Bronchial epithelial cell (primary cell): ENCODE data around the gene RC3H1. TPM values are rescaled to one million over a fixed set of nuclear protein-coding genes. Genes with fewer than 3 reads are reported as not detected.
"Not testable (repeated sequence)": the region's sequence is repeated elsewhere in the genome, so short reads cannot be mapped to it uniquely, and the experiment has no call there.

Experiments
- DNase-seq: peaks from one replicate; pipeline ENCODE4 v3.0.0-alpha.2; 2010; ENCODE audit warnings: low read depth
- FAIRE-seq: peaks from 2 replicates; lab custom pipeline; 2011; peaks lifted over from hg19 to GRCh38; lab: Jason Lieb, UNC
- H3K27me3 ChIP-seq: 2 replicates; pipeline ENCODE4 v1.5.1; 2011; ENCODE audit warnings: low read length; ENCODE audit not compliant: control insufficient read depth, insufficient read depth
- H3K36me3 ChIP-seq: 2 replicates; pipeline ENCODE4 v1.5.1; 2011; ENCODE audit warnings: low read length; ENCODE audit not compliant: control insufficient read depth, insufficient read depth
- H3K4me3 ChIP-seq: 2 replicates; pipeline ENCODE4 v1.5.1; 2011; ENCODE audit warnings: mild to moderate bottlenecking, low read depth, low read length, control low read depth
- CTCF ChIP-seq: IDR thresholded peaks from 2 replicates; pipeline ENCODE4 v1.5.1; 2011; ENCODE audit warnings: mild to moderate bottlenecking, moderate library complexity, low read length, control low read depth, inconsistent platforms; ENCODE audit not compliant: insufficient read depth, severe bottlenecking
- total RNA-seq: library from RNA; depleted of rRNA; stranded (reverse); fragments of >200 nt; gene quantifications from 2 replicates; pipeline ENCODE4 v1.2.1, GENCODE V29; 2014

The RC3H1 gene
- total RNA-seq, 1 donor from 2014 or later = 8.2 TPM

- H3K27me3 ChIP-seq = no peaks in the 10 kb centered on the region
- peaks cover 9% of the 10 kb centered on the region for H3K36me3 ChIP-seq
- DNase-seq = no peak
- no peak for TF ChIP-seq CTCF
- FAIRE-seq = no peak
- H3K4me3 ChIP-seq = no peak overlapping the region
Observed at GRCh38 chr1:173995475-173995874, 26.7 kb downstream of the RC3H1 start.

GRCh38 chr1:173993948-173994347 lies 28.2 kb downstream of the RC3H1 start:
- H3K27me3 ChIP-seq, FAIRE-seq, DNase-seq, H3K4me3 ChIP-seq, H3K36me3 ChIP-seq: not testable (repeated sequence)

- Histone ChIP-seq H3K27me3 (no peaks in the 10 kb centered on the region), H3K36me3 (peaks cover 14% of the 10 kb centered on the region), H3K4me3 (no peak overlapping the region)
- TF ChIP-seq CTCF = no peak
- FAIRE-seq = no peak
- DNase-seq = no peak
Observed at GRCh38 chr1:173988068-173988467, 34.1 kb downstream of the RC3H1 start.

GRCh38 chr1:173986951-173987350 lies 35.2 kb downstream of the RC3H1 start:
- Histone ChIP-seq H3K27me3 (no peaks in the 10 kb centered on the region), H3K36me3 (peaks cover 9% of the 10 kb centered on the region), H3K4me3 (no peak overlapping the region)
- no peak for TF ChIP-seq CTCF
- FAIRE-seq (no peak), DNase-seq (no peak)

- no peak for TF ChIP-seq CTCF
- DNase-seq (no peak), FAIRE-seq (no peak)
- Histone ChIP-seq H3K36me3 (peaks cover 3% of the 10 kb centered on the region), H3K27me3 (no peaks in the 10 kb centered on the region), H3K4me3 (no peak overlapping the region)
Observed at GRCh38 chr1:173970252-173970651, 51.9 kb downstream of the RC3H1 start.

- H3K27me3 ChIP-seq, FAIRE-seq, H3K4me3 ChIP-seq, DNase-seq, H3K36me3 ChIP-seq: not testable (repeated sequence)
Observed at GRCh38 chr1:173965896-173966295, 56.3 kb downstream of the RC3H1 start.

- no peak for DNase-seq
- Histone ChIP-seq H3K27me3 (no peaks in the 10 kb centered on the region), H3K4me3 (no peak overlapping the region), H3K36me3 (peaks cover 8% of the 10 kb centered on the region)
- no peak for FAIRE-seq
- TF ChIP-seq CTCF = no peak
Observed at GRCh38 chr1:173963477-173963876, 58.7 kb downstream of the RC3H1 start.
